Fibroblast of villous mesenchyme (primary cell): ENCODE measurements around the gene TCF7. TPM values are rescaled to one million over a fixed set of nuclear protein-coding genes. Genes with fewer than 3 reads are reported as not detected.
"Not testable (repeated sequence)": the region's sequence is repeated elsewhere in the genome, so short reads cannot be mapped to it uniquely, and the experiment has no call there.

ENCODE experiments used
- DNase-seq: peaks from one replicate; pipeline ENCODE4 v3.0.0-alpha.2; 2010; ENCODE audit warnings: low read depth
- H3K4me3 ChIP-seq: 2 replicates; pipeline ENCODE4 v1.5.1; 2011; ENCODE audit warnings: low read depth, mild to moderate bottlenecking, low read length
- CTCF ChIP-seq: IDR thresholded peaks from 2 replicates; pipeline ENCODE4 v1.5.1; 2012; ENCODE audit warnings: low read depth, mild to moderate bottlenecking, low read length; ENCODE audit not compliant: insufficient read depth
- total RNA-seq: library from RNA; depleted of rRNA; stranded (reverse); fragments of >200 nt; gene quantifications from 2 replicates; pipeline ENCODE4 v1.2.3, GENCODE V29; 2012

Gene TCF7
- total RNA-seq, 1 donor, result under 0.01 TPM

GRCh38 chr5:134145779-134146581 is 31.5 kb downstream of the TCF7 start:
- no peak overlapping the region for H3K4me3 ChIP-seq
- DNase-seq, result peak; percentile 68
- TF ChIP-seq CTCF, result peak; percentile 95

- no peak overlapping the region for H3K4me3 ChIP-seq
- no peak for TF ChIP-seq CTCF
- DNase-seq, result peak; percentile 18
Measured at GRCh38 chr5:134146651-134147518, 32.4 kb downstream of the TCF7 start.

DNA sequence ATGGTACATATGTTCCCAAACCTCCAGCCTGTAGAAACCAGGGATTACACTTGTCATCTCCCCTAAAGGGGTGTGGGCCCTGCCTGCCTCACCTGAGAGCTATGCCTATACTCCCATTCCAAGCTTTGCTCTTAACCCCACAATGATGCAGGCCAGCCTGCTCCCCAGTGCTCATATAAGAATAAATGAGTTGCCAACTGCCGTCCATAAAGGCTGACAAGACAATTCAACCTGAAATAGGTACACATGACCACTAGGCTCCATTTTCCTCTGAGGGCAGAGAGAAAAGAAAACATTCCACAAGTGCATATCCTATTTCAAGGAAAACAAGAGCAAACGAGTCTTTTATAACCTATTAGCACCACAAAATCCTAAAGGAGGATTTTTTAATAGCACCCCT is 33.8 kb downstream of the TCF7 start:
- TF ChIP-seq CTCF, result no peak
- no peak for DNase-seq
- H3K4me3 ChIP-seq, result no peak overlapping the region

GRCh38 chr5:134148986-134149539 is 34.6 kb downstream of the TCF7 start:
- no peak for TF ChIP-seq CTCF
- H3K4me3 ChIP-seq, result no peak overlapping the region
- no peak for DNase-seq

- DNase-seq, result no peak
- no peak for TF ChIP-seq CTCF
- H3K4me3 ChIP-seq, result no peak overlapping the region
Measured at GRCh38 chr5:134149571-134150303, 35.3 kb downstream of the TCF7 start.

GRCh38 chr5:134151723-134152122 is 37.2 kb downstream of the TCF7 start:
- no peak for TF ChIP-seq CTCF
- H3K4me3 ChIP-seq, result no peak overlapping the region
- no peak for DNase-seq

DNA sequence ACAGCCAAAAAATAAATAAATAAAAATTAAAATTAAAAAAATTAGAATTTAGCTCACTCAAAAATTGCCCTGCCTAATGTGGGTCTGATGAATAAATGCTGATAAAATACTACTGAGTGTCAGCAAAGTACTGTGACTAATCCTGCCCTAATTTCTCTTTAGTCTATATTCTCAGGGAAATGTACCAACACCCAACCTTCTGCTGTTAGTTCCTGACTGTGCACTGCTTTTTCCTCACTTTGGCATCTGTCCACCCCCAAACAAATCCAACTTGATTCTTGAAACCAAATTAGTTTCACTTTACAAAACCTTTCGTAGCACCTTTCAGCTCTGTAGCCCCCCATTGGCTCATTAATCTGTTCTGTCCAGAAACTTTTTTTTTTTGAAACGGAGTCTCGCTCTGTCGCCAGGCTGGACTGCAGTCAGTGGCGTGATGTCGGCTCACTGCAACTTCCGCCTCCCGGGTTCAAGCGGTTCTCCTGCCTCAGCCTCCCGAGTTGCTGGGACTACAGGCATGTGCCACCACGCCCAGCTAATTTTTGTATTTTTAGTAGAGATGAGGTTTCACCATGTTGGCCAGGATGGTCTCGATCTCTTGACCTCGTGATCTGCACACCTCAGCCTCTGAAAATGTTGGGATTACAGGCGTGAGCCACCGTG is 37.8 kb downstream of the TCF7 start:
- DNase-seq, H3K4me3 ChIP-seq: not testable (repeated sequence)
